Measurements from ENCODE around the gene PHF12.

- TF ChIP-seq CTCF (IDR thresholded peaks at IDR 0.05; ENCODE audit: borderline replicate concordance, extremely low read depth, low read length, poor library complexity, severe bottlenecking) (no peak), EZH2 (IDR thresholded peaks at IDR 0.05; ENCODE audit: borderline replicate concordance, low read depth, low read length, severe bottlenecking) (no peak)
Measured at GRCh38 chr17:28858801-28859355, 92.4 kb downstream of the PHF12 start.

All from DND-41 (cell line).